Measurements from ENCODE around the gene AMIGO1.

Gene AMIGO1

GRCh38 chr1:109487261-109487660 is 22.3 kb downstream of the AMIGO1 start:
- Histone ChIP-seq H4K20me1 (no peaks in the 10 kb centered on the region), H3K27me3 (no peaks in the 10 kb centered on the region), H3K4me2 (no peak overlapping the region), H3K27ac (no peak overlapping the region), H3K4me1 (peaks cover 46% of the 10 kb centered on the region), H3K9me3 (no peaks in the 10 kb centered on the region), H3K9ac (no peak overlapping the region), H3K36me3 (peaks cover 64% of the 10 kb centered on the region), H3K4me3 (no peak overlapping the region)
- TF ChIP-seq Cebpa-rat (IDR thresholded peaks at IDR 0.05), result no peak

- Histone ChIP-seq H3K27ac (peak overlapping the region; percentile 99), H4K20me1 (no peaks in the 10 kb centered on the region), H3K9me3 (no peaks in the 10 kb centered on the region), H3K4me2 (peak overlapping the region; percentile 99), H3K4me1 (peaks cover 42% of the 10 kb centered on the region), H3K9ac (peak overlapping the region; percentile 99), H3K27me3 (no peaks in the 10 kb centered on the region), H3K4me3 (peak overlapping the region; percentile 81), H3K36me3 (peaks cover 43% of the 10 kb centered on the region)
- no peak for TF ChIP-seq Cebpa-rat (IDR thresholded peaks at IDR 0.05)
These were observed 24.5 kb downstream of the AMIGO1 start for GRCh38 chr1:109485001-109485400.

- Histone ChIP-seq H3K9ac (peak overlapping the region; percentile 99), H3K4me2 (peak overlapping the region; percentile 99), H4K20me1 (no peaks in the 10 kb centered on the region), H3K27ac (peak overlapping the region; percentile 99), H3K4me3 (peak overlapping the region; percentile 81), H3K4me1 (peaks cover 37% of the 10 kb centered on the region), H3K36me3 (peaks cover 40% of the 10 kb centered on the region), H3K9me3 (no peaks in the 10 kb centered on the region), H3K27me3 (no peaks in the 10 kb centered on the region)
- TF ChIP-seq Cebpa-rat (IDR thresholded peaks at IDR 0.05), result no peak
These were observed 25.0 kb downstream of the AMIGO1 start for GRCh38 chr1:109484519-109484975.

GRCh38 chr1:109483672-109484518 is 25.6 kb downstream of the AMIGO1 start, which contains the start of gene ATXN7L2:
TSS of gene ATXN7L2 (plus strand) at chr1:109483905. CDS start at chr1:109483954, 49 bp downstream.
- Histone ChIP-seq H3K27ac (peak within 1 kb of the TSS; percentile 99), H3K4me1 (peaks cover 31% of the 10 kb centered on the region), H3K27me3 (no peaks in the 10 kb centered on the region), H4K20me1 (no peaks in the 10 kb centered on the region), H3K36me3 (peaks cover 34% of the 10 kb centered on the region), H3K4me2 (peak within 1 kb of the TSS; percentile 99), H3K9me3 (no peaks in the 10 kb centered on the region), H3K9ac (peak within 1 kb of the TSS; percentile 99), H3K4me3 (peak within 1 kb of the TSS; percentile 81)
- TF ChIP-seq Cebpa-rat (IDR thresholded peaks at IDR 0.05), result no peak

GRCh38 chr1:109482791-109483671 is 26.5 kb downstream of the AMIGO1 start:
- H3K4me2 ChIP-seq, result peak overlapping the region; percentile 93
- peaks cover 25% of the 10 kb centered on the region for H3K36me3 ChIP-seq
- no peaks in the 10 kb centered on the region for H3K27me3 ChIP-seq
- no peaks in the 10 kb centered on the region for H3K9me3 ChIP-seq
- peak overlapping the region; percentile 56 for H3K9ac ChIP-seq
- no peak for TF ChIP-seq Cebpa-rat (IDR thresholded peaks at IDR 0.05)
- H3K4me3 ChIP-seq, result peak overlapping the region; percentile 81
- H3K4me1 ChIP-seq, result peaks cover 24% of the 10 kb centered on the region
- H4K20me1 ChIP-seq, result no peaks in the 10 kb centered on the region
- no peak overlapping the region for H3K27ac ChIP-seq

- no peaks in the 10 kb centered on the region for H3K27me3 ChIP-seq
- H3K9me3 ChIP-seq, result no peaks in the 10 kb centered on the region
- H3K4me2 ChIP-seq, result no peak overlapping the region
- no peak overlapping the region for H3K27ac ChIP-seq
- H3K36me3 ChIP-seq, result peaks cover 18% of the 10 kb centered on the region
- no peak overlapping the region for H3K4me3 ChIP-seq
- TF ChIP-seq Cebpa-rat (IDR thresholded peaks at IDR 0.05), result no peak
- peaks cover 24% of the 10 kb centered on the region for H3K4me1 ChIP-seq
- no peaks in the 10 kb centered on the region for H4K20me1 ChIP-seq
- no peak overlapping the region for H3K9ac ChIP-seq
These were observed 27.3 kb downstream of the AMIGO1 start for GRCh38 chr1:109482242-109482641.

GRCh38 chr1:109481646-109482045 is 27.9 kb downstream of the AMIGO1 start:
- H3K9me3 ChIP-seq, result no peaks in the 10 kb centered on the region
- peaks cover 12% of the 10 kb centered on the region for H3K36me3 ChIP-seq
- no peak for TF ChIP-seq Cebpa-rat (IDR thresholded peaks at IDR 0.05)
- no peak overlapping the region for H3K4me2 ChIP-seq
- H3K27me3 ChIP-seq, result no peaks in the 10 kb centered on the region
- H3K9ac ChIP-seq, result no peak overlapping the region
- H4K20me1 ChIP-seq, result no peaks in the 10 kb centered on the region
- H3K4me3 ChIP-seq, result no peak overlapping the region
- no peak overlapping the region for H3K27ac ChIP-seq
- peaks cover 24% of the 10 kb centered on the region for H3K4me1 ChIP-seq

- H3K4me2 ChIP-seq, result no peak overlapping the region
- no peaks in the 10 kb centered on the region for H4K20me1 ChIP-seq
- H3K27me3 ChIP-seq, result no peaks in the 10 kb centered on the region
- no peak for TF ChIP-seq Cebpa-rat (IDR thresholded peaks at IDR 0.05)
- H3K9ac ChIP-seq, result no peak overlapping the region
- H3K4me1 ChIP-seq, result peaks cover 12% of the 10 kb centered on the region
- no peaks in the 10 kb centered on the region for H3K36me3 ChIP-seq
- no peaks in the 10 kb centered on the region for H3K9me3 ChIP-seq
- H3K4me3 ChIP-seq, result no peak overlapping the region
- no peak overlapping the region for H3K27ac ChIP-seq
These were observed 29.6 kb downstream of the AMIGO1 start for GRCh38 chr1:109479901-109480300.

- no peak overlapping the region for H3K27ac ChIP-seq
- no peaks in the 10 kb centered on the region for H4K20me1 ChIP-seq
- H3K4me2 ChIP-seq, result no peak overlapping the region
- H3K36me3 ChIP-seq, result no peaks in the 10 kb centered on the region
- H3K27me3 ChIP-seq, result no peaks in the 10 kb centered on the region
- H3K4me3 ChIP-seq, result no peak overlapping the region
- H3K4me1 ChIP-seq, result peaks cover 6% of the 10 kb centered on the region
- no peak for TF ChIP-seq Cebpa-rat (IDR thresholded peaks at IDR 0.05)
- H3K9me3 ChIP-seq, result no peaks in the 10 kb centered on the region
- no peak overlapping the region for H3K9ac ChIP-seq
These were observed 30.2 kb downstream of the AMIGO1 start for GRCh38 chr1:109479311-109479710.
